Dermis microvascular lymphatic vessel endothelial cell (primary cell): ENCODE results near the gene PHOX2A. TPM values are rescaled to one million over a fixed set of nuclear protein-coding genes. Genes with fewer than 3 reads are reported as not detected.
A peak's percentile ranks its signal among the peaks of the same experiment; 100 is the strongest.
"Not testable (repeated sequence)": the region's sequence is repeated elsewhere in the genome, so short reads cannot be mapped to it uniquely, and the experiment has no call there.

Experiments
- DNase-seq, 2 donors: peaks; one replicate each; pipeline versions ENCODE4 v3.0.0 to v3.0.0-alpha.2; 2010; ENCODE audit warnings: low read depth in 2 of 2
- total RNA-seq: library from RNA; depleted of rRNA; stranded (reverse); fragments of >200 nt; gene quantifications from 2 replicates; pipeline ENCODE4 v1.2.1, GENCODE V29; 2014

Gene PHOX2A
- total RNA-seq = not detected in 2 replicates

DNA sequence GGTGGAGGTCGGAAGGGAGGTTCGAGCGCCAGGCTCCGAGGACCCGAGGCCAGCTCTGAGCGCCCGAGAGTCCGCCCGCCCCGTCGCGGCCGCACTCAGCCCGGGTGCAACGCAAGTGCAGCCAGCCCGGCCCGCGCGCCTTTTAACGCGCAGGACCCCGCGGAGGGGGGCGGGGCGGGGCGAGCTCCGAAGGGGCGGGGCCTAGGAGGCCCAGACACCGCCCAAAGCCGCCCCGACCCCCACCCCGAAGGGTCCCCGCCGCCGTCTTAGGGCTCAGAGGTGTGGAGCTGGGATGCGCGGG lies at the start of gene PHOX2A:
TSS of gene PHOX2A (minus strand) at position 117 of the 301 bp plus-strand sequence. CDS start 172 bp downstream, outside the sequence.
- DNase-seq = no peak

GRCh38 chr11:72293391-72293790 lies 49.4 kb upstream of the PHOX2A start:
- no peak for DNase-seq

DNA sequence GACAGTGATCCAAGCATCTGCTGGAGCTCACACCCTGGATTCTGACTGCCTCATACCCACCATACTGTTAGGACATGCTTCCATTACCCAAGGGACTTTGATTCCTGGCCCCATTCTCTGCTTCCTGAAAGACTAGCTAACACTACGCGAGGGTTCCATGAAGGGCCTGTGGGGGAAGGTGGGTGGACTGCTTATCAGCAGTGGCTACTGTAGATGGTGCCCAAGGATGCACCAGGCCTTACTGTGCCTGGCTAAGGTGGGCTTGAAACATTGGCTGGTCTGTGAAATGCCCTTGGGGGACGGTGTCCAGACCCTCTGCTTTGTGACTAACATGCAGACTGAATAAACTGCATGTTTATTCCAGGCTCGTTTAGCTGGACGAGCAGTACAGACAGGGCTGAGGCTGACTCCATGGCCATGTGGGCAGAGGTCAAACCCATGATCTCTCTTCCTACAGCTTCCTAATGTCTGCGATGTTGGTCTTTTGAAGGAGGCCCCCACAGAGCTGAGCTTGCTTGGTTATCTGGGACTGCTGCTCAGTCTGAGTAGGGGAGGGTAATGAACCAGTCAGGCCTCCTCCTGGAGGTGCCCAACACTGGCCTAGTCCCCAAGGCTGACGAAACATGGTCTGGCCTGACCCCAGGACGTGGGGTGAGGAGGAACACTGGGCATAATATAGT lies 48.3 kb upstream of the PHOX2A start:
- no peak for DNase-seq

DNA sequence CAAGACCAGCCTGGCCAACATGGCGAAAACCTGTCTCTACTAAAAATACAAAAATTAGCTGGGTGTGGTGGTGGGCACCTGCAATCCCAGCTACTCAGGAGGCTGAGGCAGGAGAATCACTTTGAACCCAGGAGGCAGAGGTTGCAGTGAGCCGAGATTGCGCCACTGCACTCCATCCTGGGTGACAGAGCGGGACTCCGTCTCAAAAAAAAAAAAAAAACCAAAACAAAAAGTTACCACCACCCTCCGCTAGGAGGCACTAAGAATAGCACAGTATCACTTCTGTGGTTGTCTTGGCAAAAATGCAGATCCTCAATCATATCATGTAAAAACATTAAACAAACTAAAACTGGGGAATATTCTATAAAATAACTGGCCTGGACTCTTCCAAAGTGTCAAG lies 46.8 kb upstream of the PHOX2A start:
- DNase-seq = peak; percentile 3 to 37

DNA sequence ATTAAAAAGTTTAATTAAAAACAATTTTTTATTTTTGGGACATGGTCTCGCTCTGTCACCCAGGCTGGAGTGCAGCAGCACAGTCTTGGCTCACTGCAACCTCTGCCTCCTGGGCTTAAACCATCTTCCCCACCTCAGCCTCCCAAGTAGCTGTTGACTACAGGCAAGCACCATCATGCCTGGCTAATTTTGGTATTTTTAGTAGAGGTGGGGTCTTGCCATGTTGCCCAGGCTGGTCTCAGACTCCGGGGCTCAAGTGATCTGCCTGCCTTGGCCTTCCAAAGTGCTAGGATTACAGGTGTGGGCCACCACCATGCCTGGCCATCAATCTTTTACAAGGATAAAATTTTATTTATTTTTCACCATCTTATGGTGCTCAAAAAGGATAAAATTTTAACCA lies 43.3 kb upstream of the PHOX2A start:
- DNase-seq = no peak

GRCh38 chr11:72283947-72284346 lies 40.0 kb upstream of the PHOX2A start:
- no peak for DNase-seq

- DNase-seq = no peak
These were observed 36.8 kb upstream of the PHOX2A start for GRCh38 chr11:72280726-72281315.

GRCh38 chr11:72280037-72280436 lies 36.1 kb upstream of the PHOX2A start:
- no peak for DNase-seq

DNA sequence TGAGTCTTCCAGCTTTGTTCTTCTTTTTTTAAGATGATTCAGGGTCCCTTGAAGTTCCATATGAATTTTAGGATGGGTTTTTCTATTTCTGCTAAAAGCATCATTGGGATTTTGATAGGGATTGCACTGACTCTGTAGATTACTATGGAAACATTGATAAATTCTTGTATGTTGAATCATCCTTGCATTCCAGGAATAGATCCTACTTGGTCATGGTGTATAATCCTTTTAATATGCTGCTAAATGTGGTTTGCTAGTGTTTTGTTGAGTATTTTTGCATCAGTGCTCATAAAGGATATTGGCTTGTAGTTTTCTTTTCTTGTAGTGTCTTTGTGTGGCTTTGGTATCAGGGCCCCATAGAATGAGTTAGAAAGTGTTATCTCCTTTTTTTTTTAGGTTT lies 34.9 kb upstream of the PHOX2A start:
- DNase-seq = no peak

DNA sequence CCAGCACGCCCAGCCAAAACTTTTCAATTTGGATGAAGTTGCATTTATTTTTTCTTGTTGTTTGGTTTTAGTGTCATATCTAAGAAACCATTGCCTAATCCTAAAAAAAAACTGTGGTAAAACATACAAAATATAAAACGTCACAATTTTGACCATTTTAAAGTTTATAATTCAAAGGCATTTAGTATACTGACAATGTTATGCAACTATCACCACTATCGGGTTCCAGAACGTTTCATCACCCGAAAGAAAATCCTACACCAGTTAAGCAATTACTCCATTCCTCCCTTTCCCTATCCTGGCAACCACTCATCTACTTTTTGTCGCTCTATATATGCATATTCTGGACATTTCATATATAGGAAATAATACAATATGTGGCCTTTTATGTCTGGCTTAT lies 30.5 kb upstream of the PHOX2A start:
- no peak for DNase-seq

- no peak for DNase-seq
These were observed 28.0 kb upstream of the PHOX2A start for GRCh38 chr11:72271980-72272379.

- DNase-seq = no peak
These were observed 24.1 kb upstream of the PHOX2A start for GRCh38 chr11:72267956-72268617.

GRCh38 chr11:72266960-72267359 lies 23.0 kb upstream of the PHOX2A start:
- DNase-seq = not testable (repeated sequence)

DNA sequence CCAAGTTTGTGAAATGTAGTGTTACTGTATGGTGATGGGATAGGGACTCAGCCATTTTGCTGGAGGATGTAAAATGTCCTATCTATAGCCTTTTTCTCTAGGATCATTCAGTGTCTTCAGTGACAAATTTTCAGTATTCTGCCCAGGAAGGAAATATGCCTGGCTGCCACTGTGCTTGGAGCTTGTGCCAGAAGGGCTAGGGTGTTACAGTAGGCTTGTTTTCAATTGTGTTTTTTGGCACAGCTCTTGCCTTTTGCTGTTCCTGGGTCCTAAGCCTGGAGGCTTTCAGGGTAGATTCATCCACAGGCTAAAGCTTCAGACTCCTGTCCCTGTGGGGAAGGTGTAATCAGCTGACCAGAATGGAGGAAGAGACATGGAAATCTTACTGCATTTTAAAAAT lies 22.0 kb upstream of the PHOX2A start:
- DNase-seq = no peak

DNA sequence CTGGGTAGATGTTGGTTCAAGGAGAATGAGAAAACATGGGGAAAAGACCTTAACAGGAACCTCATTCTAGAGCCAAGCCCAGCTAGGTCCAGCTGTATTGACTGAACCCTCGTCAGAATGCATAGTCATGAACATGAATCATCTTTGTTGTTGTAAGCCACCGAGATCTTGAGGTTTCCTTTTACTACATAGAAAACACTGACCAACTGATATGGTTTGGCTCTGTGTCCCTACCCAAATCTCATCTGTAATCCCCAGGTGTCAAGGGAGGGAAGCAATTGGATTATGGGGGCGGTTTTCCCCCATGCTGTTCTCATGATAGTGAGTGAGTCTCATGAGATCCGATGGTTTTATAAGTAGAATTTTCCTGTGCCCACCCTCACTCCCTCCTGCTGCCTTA lies 19.4 kb upstream of the PHOX2A start:
- DNase-seq = peak in 1 of 2 donors; percentile 31

GRCh38 chr11:72260574-72260973 lies 16.6 kb upstream of the PHOX2A start:
- no peak for DNase-seq

- DNase-seq = no peak
These were observed 15.5 kb upstream of the PHOX2A start for GRCh38 chr11:72259490-72259889.

- DNase-seq = no peak
These were observed 13.6 kb upstream of the PHOX2A start for GRCh38 chr11:72257570-72257969.

DNA sequence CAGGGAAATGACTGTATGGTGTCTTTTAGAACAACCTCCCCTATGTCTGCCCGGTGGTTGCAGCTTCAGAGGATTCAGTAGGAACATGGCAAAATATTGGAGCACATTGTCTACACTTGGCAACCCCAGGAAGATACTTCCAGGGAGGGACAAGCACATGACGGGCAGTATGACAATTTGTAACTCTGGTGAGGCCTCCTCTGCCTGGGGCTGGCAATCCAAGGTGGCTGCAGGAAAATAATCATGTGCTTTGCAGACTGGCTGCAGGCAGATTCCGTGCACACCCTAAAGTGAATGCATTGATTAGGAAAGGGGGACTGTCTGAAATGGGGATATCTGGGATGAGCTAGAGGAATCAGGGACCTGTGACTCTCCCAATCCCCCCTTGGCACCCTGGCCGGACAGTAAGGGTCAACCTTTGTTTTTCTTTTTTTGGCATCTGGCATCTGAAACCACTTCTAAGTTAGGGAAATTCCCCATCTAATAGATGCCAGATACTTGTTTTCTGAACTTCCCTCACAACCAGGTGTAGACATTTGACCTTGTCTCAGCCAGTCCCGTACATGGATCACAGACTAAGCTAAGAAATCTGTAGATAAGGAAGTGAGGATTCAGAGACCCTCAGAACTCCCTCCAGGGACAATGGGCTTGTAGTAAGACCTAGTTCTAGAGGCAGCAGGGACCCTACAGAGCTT lies 10.5 kb upstream of the PHOX2A start:
- no peak for DNase-seq

- DNase-seq = no peak
These were observed 9.4 kb upstream of the PHOX2A start for GRCh38 chr11:72253392-72253791.

- no peak for DNase-seq
These were observed 7.6 kb upstream of the PHOX2A start for GRCh38 chr11:72251614-72252013.

DNA sequence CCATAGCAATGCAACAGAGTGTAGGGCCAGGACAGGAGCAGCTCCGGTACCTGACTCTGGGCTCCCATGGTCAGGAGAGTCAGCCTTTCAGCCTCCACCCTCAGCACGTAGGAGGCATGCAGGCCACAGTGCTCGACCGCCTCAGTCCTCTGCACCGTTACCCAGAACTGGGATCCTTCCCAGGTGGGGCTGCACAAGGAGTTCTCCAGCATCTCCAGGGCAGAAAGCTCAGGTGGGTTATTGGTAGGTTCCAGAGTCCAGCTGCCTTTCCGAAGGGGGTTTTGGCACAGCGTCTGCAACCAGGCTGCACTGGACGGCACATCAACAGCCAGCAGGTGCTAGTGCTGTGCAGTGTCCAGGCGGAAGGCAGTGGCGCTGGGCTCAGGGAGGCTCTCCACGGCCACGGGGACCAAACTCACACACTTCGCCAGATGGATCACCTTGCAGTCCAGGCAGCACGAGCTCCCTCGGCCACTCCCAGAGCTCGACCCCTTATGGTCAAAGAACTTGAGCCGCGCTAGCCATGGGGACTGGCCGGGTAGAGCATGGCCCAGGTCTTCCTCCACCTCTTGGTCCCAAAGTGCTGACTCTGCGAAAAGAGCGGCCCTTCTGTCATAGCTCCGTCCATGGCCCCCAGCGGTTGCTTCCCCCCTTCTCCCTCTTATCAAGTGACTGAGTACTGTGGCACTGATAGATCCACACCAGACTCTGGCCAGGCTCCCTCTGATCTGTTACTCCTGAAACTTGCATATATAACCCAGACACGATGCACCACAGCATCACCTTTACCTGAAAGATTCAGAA lies 6.9 kb upstream of the PHOX2A start:
- DNase-seq = no peak
